AG09309 (cell line): ENCODE data around the gene TBC1D22A.

Source experiments
- DNase-seq: peaks from one replicate; pipeline ENCODE4 v3.0.0-alpha.2; 2010; ENCODE audit warnings: low read depth
- H3K4me3 ChIP-seq: 2 replicates; pipeline ENCODE4 v1.5.1; 2011; ENCODE audit warnings: mild to moderate bottlenecking, low read depth, low read length, moderate library complexity; ENCODE audit not compliant: control insufficient read depth
- CTCF ChIP-seq: IDR thresholded peaks from 2 replicates; pipeline ENCODE4 v1.5.1; 2011; ENCODE audit warnings: mild to moderate bottlenecking, low read depth, low read length, inconsistent platforms; ENCODE audit not compliant: insufficient read depth, control insufficient read depth; ENCODE audit errors: missing control alignments

TBC1D22A gene

DNA sequence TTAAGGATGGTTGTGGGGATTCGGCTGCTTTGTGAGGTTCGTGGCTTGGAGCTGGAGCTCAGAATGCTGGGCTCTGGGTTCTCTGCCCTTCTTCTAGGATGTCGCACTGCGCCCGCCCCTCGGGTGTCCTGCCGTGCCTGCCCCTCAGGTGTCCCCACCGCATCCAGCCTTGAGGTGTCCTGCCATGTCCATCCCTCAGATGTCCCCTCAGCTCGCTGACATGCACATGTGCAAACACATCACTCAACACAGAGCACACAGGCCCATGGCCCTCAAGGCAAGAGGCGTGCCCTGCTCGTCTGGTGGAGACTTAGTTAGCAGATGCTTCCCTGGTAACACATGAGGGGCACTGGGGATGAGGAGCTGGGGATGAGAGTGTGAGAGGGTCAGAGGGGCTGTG is 359.3 kb downstream of the TBC1D22A start:
- no peak for TF ChIP-seq CTCF
- DNase-seq, result no peak
- H3K4me3 ChIP-seq, result no peak overlapping the region

DNA sequence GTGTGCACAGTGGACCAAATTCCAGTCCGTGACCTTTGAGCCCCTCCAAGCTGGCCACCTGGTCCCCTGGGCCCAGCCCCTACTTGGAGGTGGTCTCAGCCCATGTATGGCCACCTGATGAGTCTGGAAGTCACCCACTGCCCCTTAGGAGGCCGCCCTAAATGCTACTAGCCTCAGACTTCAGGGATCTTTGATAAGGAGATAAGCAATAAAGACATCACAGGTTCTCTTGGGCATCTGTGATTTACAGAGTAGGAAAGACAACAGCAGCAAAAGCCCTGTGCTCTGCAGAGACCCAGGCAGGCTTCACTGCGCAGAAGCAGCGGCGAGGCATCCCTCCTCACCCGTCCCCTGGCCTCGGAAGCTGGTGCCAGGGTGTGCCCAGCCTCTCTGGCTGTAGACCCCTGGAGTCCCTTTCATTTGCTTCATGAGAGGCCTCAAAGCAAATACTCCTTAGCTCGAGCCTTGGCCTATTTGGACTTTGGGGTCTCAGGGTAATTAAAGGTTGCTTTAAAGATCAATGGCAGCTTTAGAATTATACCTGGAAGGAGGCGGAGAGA is 360.1 kb downstream of the TBC1D22A start:
- no peak for TF ChIP-seq CTCF
- no peak for DNase-seq
- H3K4me3 ChIP-seq, result no peak overlapping the region

GRCh38 chr22:47123006-47123826 is 360.8 kb downstream of the TBC1D22A start:
- no peak overlapping the region for H3K4me3 ChIP-seq
- DNase-seq, result no peak
- TF ChIP-seq CTCF, result no peak

DNA sequence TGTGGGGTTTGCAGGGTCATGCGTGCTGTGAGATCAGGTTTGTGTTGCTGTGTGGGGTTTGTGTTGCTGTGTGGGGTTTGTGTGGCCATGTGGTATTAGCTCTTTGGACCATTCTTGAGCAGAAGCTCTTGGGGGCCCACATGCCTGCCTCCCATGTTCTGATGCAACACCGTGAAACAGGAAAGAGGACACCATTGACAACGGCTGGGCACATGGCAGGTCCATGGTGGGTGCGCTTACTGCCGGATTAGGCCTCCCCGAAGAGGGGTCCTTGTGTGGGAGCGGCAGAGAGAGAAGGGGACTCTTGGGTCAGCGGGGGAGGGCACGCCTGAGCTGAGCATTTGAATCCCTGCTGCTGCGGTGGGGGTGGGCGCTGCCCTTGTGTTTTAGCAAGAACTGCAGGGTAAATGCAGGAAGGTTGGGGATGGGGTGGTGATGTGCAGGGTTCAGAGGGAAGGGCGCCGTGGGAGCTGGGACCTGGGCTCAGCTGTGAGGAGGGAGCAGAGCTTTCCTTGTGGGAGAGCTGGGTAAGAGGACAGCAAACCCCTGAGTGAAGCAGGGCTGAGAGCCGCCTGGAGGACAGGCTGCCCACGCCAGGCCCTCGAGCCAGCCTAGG is 361.5 kb downstream of the TBC1D22A start:
- no peak for TF ChIP-seq CTCF
- no peak for DNase-seq
- no peak overlapping the region for H3K4me3 ChIP-seq

GRCh38 chr22:47124451-47124881 is 362.0 kb downstream of the TBC1D22A start:
- no peak for TF ChIP-seq CTCF
- H3K4me3 ChIP-seq, result no peak overlapping the region
- DNase-seq, result no peak

DNA sequence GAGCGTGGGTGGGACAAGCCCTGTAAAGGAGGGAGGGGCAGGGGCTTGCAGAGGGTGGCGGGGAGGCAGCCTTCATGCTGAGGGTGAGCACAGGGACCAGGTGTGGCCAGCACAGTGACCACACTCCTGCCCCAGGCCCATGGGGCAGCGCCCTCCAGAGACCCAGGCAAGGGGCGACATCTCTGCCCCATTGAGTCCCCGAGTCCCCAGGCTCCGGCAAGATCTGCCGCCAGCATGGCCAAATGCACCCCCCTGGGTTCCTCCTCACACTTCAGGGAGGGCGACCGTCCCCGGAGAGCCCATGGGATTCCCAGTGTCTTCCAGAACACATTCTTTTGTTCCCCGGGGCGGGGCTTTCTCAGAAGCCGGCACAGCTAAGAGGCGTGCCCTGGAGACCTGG is 362.5 kb downstream of the TBC1D22A start:
- no peak for DNase-seq
- no peak for TF ChIP-seq CTCF
- no peak overlapping the region for H3K4me3 ChIP-seq
